Transverse colon (tissue), 4 donors: ENCODE measurements around the gene MED13. TPM values are rescaled to one million over a fixed set of nuclear protein-coding genes. Genes with fewer than 3 reads are reported as not detected.

ENCODE experiments used
- DNase-seq: peaks from one replicate; pipeline ENCODE4 v3.0.0-alpha.2; 2019
- H3K27ac ChIP-seq, 4 donors: fragments of 200-600 bp; sonication (generic); 2 replicates each; pipeline ENCODE4 v1.5.1; 2016 to 2018; ENCODE audit warnings: inconsistent platforms in 4 of 4
- H3K27me3 ChIP-seq: fragments of 200-600 bp; sonication (generic); 2 replicates; pipeline ENCODE4 v1.5.1; 2017; ENCODE audit warnings: inconsistent platforms
- H3K36me3 ChIP-seq, 4 donors: fragments of 200-600 bp; sonication (generic); 2 replicates each; pipeline ENCODE4 v1.5.1; 2017 to 2019; ENCODE audit warnings: inconsistent platforms in 4 of 4
- H3K4me1 ChIP-seq, 4 donors: fragments of 200-600 bp; sonication (generic); 2 replicates each; pipeline ENCODE4 v1.5.1; 2017 to 2020; ENCODE audit warnings: inconsistent platforms in 4 of 4
- H3K4me3 ChIP-seq, 4 donors: fragments of 200-600 bp; sonication (generic); 1 replicate in 1 of 4; 2 replicates in 3 of 4; pipeline versions ENCODE4 v1.5.1 to v1.6.1; 2017 to 2019; ENCODE audit warnings: inconsistent platforms in 4 of 4
- H3K9me3 ChIP-seq, 2 donors: fragments of 200-600 bp; sonication (generic); 2 replicates each; pipeline ENCODE4 v1.5.1; 2017 to 2019; ENCODE audit warnings: inconsistent platforms in 2 of 2
- CTCF ChIP-seq, 5 experiments: fragments of 200-600 bp in 3 of 5; fragments of 450-650 bp in 2 of 5; sonication (generic) in 3 of 5; IDR thresholded peaks; 1 replicate in 2 of 5; 2 replicates in 3 of 5; pipeline ENCODE4 v1.5.1; 2016 to 2017; ENCODE audit warnings: antibody characterized with exemption in 5 of 5, inconsistent platforms in 3 of 5, mild to moderate bottlenecking in 2 of 5, moderate library complexity in 1 of 5
- EP300 ChIP-seq: sonication (generic); formaldehyde crosslinking; IDR thresholded peaks from one replicate; pipeline ENCODE4 v1.6.1; 2017; ENCODE audit warnings: antibody characterized with exemption, low read depth
- POLR2A ChIP-seq: fragments of 450-650 bp; IDR thresholded peaks from one replicate; pipeline ENCODE4 v1.6.1; 2016; ENCODE audit warnings: antibody characterized with exemption, mild to moderate bottlenecking, moderate library complexity
- POLR2AphosphoS5 ChIP-seq, 3 donors: sonication (generic); formaldehyde crosslinking; IDR thresholded peaks; one replicate each; pipeline ENCODE4 v1.6.1; 2016; ENCODE audit warnings: antibody characterized with exemption in 3 of 3
- WGBS, 2 donors: methylation state at CpG; one replicate each; pipeline ENCODE4 v1.1.5; 2018; ENCODE audit warnings: low coverage in 1 of 2; 5-methylcytosine and 5-hydroxymethylcytosine counted together
- in situ Hi-C, 4 donors: fragments of 200-750 bp; cut with MboI; loops; one replicate each; pipeline versions ENCODE4 v1.15.0 to v1.15.1; 2017; ENCODE audit warnings: low sequenced_read_pairs in 3 of 4, low pct_ligation_motif_present in 1 of 4, low pct_unique_long_range_greater_than_20kb in 1 of 4
- intact Hi-C: fragments of 100-400 bp; cut with DNase I; formaldehyde crosslinking; loops from one replicate; pipeline ENCODE4 v1.15.1; 2023; ENCODE audit warnings: low total_unique reads
- total RNA-seq, 4 donors: library from RNA; depleted of rRNA; stranded (reverse); fragments of >200 nt; gene quantifications; one replicate each; pipeline ENCODE4 v1.1.0, GENCODE V29; 2016

Gene MED13
- total RNA-seq, 4 donors from 2014 or later: 75.0 to 131 (median 105) TPM

DNA sequence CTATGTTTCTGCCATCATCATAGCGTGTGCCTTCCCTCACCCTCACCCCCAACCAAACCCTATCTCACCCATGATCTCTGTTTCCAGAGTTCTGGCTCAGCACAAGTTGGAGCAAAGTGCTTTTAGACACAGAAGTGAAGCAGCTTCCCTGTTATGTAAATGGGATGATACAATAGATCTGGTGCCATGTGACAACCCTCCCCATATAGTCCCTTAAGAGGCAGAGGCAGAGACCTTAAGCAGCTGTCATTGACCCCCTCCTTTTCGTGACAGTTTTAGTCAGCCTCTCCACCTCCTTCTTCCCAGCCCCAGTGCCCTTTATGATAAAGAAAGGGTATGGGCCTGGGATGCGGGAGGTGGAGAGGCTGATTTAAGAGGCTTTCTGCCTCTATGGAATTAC, 40.3 kb upstream of the MED13 start:
- H3K27ac ChIP-seq: no peak overlapping the region
- 85 to 100% methylated on average over 1 to 3 of the region's 3 CpGs for WGBS, 2 donors
- intact Hi-C loops: no loop called here

DNA sequence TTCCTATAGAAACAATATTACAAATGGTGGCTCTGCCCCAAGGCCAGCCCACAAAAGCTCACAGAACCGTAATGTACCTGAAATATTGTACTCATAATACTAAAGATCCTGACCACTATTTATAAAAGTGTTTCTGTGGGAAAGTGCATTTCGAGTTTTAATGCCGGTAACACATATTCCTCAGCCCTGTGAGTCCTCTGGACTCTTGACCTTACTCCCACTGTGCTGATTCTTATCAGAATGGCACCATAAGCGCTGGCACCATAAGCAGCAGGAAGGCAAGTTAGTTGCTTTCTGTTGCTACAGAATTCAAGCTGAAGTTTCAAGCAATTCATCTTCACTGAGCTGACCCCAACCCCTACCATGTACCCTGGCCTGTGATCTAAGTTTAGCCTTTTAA, 36.4 kb upstream of the MED13 start:
- in situ Hi-C loops: loop anchor here in 1 of 4 donors (25.0 kb wide), 1 partner anchor 464 kb away; no protein-coding TSS in a partner anchor
- no peaks in the 10 kb centered on the region for H3K27me3 ChIP-seq
- no peak for TF ChIP-seq POLR2A
- TF ChIP-seq POLR2AphosphoS5 (IDR thresholded peaks at IDR 0.05): no peak
- TF ChIP-seq CTCF (IDR thresholded peaks at IDR 0.05): no peak
- TF ChIP-seq EP300: no peak
- no peak for DNase-seq
- no peaks in the 10 kb centered on the region for H3K9me3 ChIP-seq
- H3K36me3 ChIP-seq: no peaks in the 10 kb centered on the region
- H3K4me3 ChIP-seq: no peak overlapping the region
- 59 to 87% methylated on average over 4 of the region's 4 CpGs for WGBS, 2 donors
- intact Hi-C loops: no loop called here
- H3K27ac ChIP-seq: peak overlapping the region in 1 of 4 donors; percentile 55
- peaks cover 0 to 8% (median 3%) of the 10 kb centered on the region in 4 donors for H3K4me1 ChIP-seq

More for the DNA sequence above, 40.3 kb upstream of the MED13 start:
- no peaks in the 10 kb centered on the region for H3K27me3 ChIP-seq
- no peaks in the 10 kb centered on the region for H3K9me3 ChIP-seq
- H3K4me3 ChIP-seq: no peak overlapping the region
- no peak for DNase-seq
- TF ChIP-seq POLR2AphosphoS5 (IDR thresholded peaks at IDR 0.05) (no peak), POLR2A (no peak), EP300 (no peak), CTCF (IDR thresholded peaks at IDR 0.05) (no peak)
- in situ Hi-C loops: loop anchor here in 1 of 4 donors (25.0 kb wide), 1 partner anchor 468 kb away; no protein-coding TSS in a partner anchor
- no peaks in the 10 kb centered on the region for H3K36me3 ChIP-seq
- peaks cover 0 to 11% (median 3%) of the 10 kb centered on the region in 4 donors for H3K4me1 ChIP-seq

- DNase-seq: no peak
- no peak overlapping the region for H3K4me3 ChIP-seq
- no peaks in the 10 kb centered on the region for H3K9me3 ChIP-seq
- no peak for TF ChIP-seq CTCF (IDR thresholded peaks at IDR 0.05)
- TF ChIP-seq POLR2AphosphoS5 (IDR thresholded peaks at IDR 0.05): no peak
- TF ChIP-seq POLR2A: no peak
- H3K27ac ChIP-seq: peak overlapping the region in 1 of 4 donors; percentile 55
- H3K4me1 ChIP-seq: peaks cover 0 to 8% (median 3%) of the 10 kb centered on the region in 4 donors
- intact Hi-C loops (no loop called here), in situ Hi-C loops (loop anchor here in 1 of 4 donors (25.0 kb wide), 1 partner anchor 464 kb away; no protein-coding TSS in a partner anchor)
- H3K27me3 ChIP-seq: no peaks in the 10 kb centered on the region
- no peaks in the 10 kb centered on the region for H3K36me3 ChIP-seq
Measured at GRCh38 chr17:62101090-62101489, 36.0 kb upstream of the MED13 start.

GRCh38 chr17:62100055-62100454, 35.0 kb upstream of the MED13 start:
- no peak for DNase-seq
- TF ChIP-seq POLR2AphosphoS5 (IDR thresholded peaks at IDR 0.05): no peak
- TF ChIP-seq CTCF (IDR thresholded peaks at IDR 0.05): no peak
- TF ChIP-seq EP300: no peak
- TF ChIP-seq POLR2A: no peak
- peaks cover 0 to 8% (median 3%) of the 10 kb centered on the region in 4 donors for H3K4me1 ChIP-seq
- H3K4me3 ChIP-seq: no peak overlapping the region
- 68% methylated on average over 1 of the region's 1 CpG; no CpG with 5 or more reads in 1 of the 2 donors for WGBS, 2 donors
- in situ Hi-C loops (loop anchor here in 1 of 4 donors (25.0 kb wide), 1 partner anchor 463 kb away; no protein-coding TSS in a partner anchor), intact Hi-C loops (no loop called here)
- no peak overlapping the region for H3K27ac ChIP-seq
- H3K27me3 ChIP-seq: no peaks in the 10 kb centered on the region
- no peaks in the 10 kb centered on the region for H3K9me3 ChIP-seq
- H3K36me3 ChIP-seq: no peaks in the 10 kb centered on the region
